Esophagus muscularis mucosa (tissue), 4 donors: ENCODE data around the gene NOMO2.
"Not testable (repeated sequence)": the region's sequence is repeated elsewhere in the genome, so short reads cannot be mapped to it uniquely, and the experiment has no call there.

Source experiments
- EP300 ChIP-seq: sonication (generic); formaldehyde crosslinking; IDR thresholded peaks from one replicate; pipeline ENCODE4 v1.6.1; 2017; ENCODE audit warnings: antibody characterized with exemption
- POLR2AphosphoS5 ChIP-seq, 2 donors: sonication (generic); formaldehyde crosslinking; IDR thresholded peaks; one replicate each; pipeline ENCODE4 v1.6.1; 2017; ENCODE audit warnings: antibody characterized with exemption in 2 of 2
- TF ChIP-seq, protein P1 (sequence below), 3 experiments: fragments of 200-600 bp in 2 of 3; fragments of 450-650 bp in 1 of 3; sonication (generic) in 2 of 3; IDR thresholded peaks; one replicate each; pipeline ENCODE4 v1.5.1; 2017 to 2019; ENCODE audit warnings: antibody characterized with exemption in 3 of 3, mild to moderate bottlenecking in 2 of 3, moderate library complexity in 1 of 3

GRCh38 chr16:18498430-18498829 is 63.5 kb downstream of the NOMO2 start:
- TF ChIP-seq, protein P1, sequence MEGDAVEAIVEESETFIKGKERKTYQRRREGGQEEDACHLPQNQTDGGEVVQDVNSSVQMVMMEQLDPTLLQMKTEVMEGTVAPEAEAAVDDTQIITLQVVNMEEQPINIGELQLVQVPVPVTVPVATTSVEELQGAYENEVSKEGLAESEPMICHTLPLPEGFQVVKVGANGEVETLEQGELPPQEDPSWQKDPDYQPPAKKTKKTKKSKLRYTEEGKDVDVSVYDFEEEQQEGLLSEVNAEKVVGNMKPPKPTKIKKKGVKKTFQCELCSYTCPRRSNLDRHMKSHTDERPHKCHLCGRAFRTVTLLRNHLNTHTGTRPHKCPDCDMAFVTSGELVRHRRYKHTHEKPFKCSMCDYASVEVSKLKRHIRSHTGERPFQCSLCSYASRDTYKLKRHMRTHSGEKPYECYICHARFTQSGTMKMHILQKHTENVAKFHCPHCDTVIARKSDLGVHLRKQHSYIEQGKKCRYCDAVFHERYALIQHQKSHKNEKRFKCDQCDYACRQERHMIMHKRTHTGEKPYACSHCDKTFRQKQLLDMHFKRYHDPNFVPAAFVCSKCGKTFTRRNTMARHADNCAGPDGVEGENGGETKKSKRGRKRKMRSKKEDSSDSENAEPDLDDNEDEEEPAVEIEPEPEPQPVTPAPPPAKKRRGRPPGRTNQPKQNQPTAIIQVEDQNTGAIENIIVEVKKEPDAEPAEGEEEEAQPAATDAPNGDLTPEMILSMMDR (IDR thresholded peaks at IDR 0.05), result not testable (repeated sequence)
- TF ChIP-seq POLR2AphosphoS5 (IDR thresholded peaks at IDR 0.05); EP300: not testable (repeated sequence)
